ENCODE results near the gene PTX3. TPM values are rescaled to one million over a fixed set of nuclear protein-coding genes. Genes with fewer than 3 reads are reported as not detected.

Gene PTX3
- total and polyA plus RNA-seq, 2 of the 13 experiments (the other 11 are each of a cell fraction or from before 2014, with no cell fraction given), result not detected

GRCh38 chr3:157471064-157471463 is 34.4 kb downstream of the PTX3 start:
- CTCF ChIA-PET (ENCODE audit: low intra/inter-chr PET ratio, low total read pairs), result no interaction called here
- intact Hi-C loops (cut with micrococcal nuclease; ENCODE audit: unreplicated experiment), result no loop called here
- no peak for DNase-seq (ENCODE audit: low spot score)
- no peaks in the 10 kb centered on the region; a peak in 1 of 5 replicates for H3K27me3 ChIP-seq (ENCODE audit: control insufficient read depth in 1 of 2, insufficient read depth in 2 of 2, low read length in 2 of 2)
- no peak overlapping the region for H3K9ac ChIP-seq (ENCODE audit: insufficient read depth, low read depth, low read length)
- no peak overlapping the region for H3K4me2 ChIP-seq (ENCODE audit: low read depth, low read length)
- H3K4me3 ChIP-seq (replicated peaks in 1 of 3; ENCODE audit: insufficient read depth in 1 of 3, low read depth in 2 of 3, low read length in 3 of 3), result no peak overlapping the region
- no peak for ATAC-seq
- TF ChIP-seq ZNF839 (CRISPR knock-in tag; IDR thresholded peaks at IDR 0.05; ENCODE audit: borderline replicate concordance) (no peak), ZNF260 (CRISPR knock-in tag; IDR thresholded peaks at IDR 0.05; ENCODE audit: borderline replicate concordance, low read depth) (no peak), ZNF367 (CRISPR knock-in tag; IDR thresholded peaks at IDR 0.05; ENCODE audit: borderline replicate concordance) (no peak)
- H4K20me1 ChIP-seq (ENCODE audit: insufficient read depth, low read length), result no peaks in the 10 kb centered on the region
- H3K27ac ChIP-seq (ENCODE audit: extremely low read length, insufficient read depth, low read length), result no peak overlapping the region
- WGBS (ENCODE audit: low lambda C conversion rate), result 0% methylated on average over 1 of the region's 1 CpG
- in situ Hi-C loops (cut with HindIII; ENCODE audit: extremely low pct_ligation_motif_present, low pct_unique_long_range_greater_than_20kb), result no loop called here
- FAIRE-seq, result no peak
- POLR2A ChIA-PET, result no interaction called here
- no peaks in the 10 kb centered on the region for H3K79me2 ChIP-seq (ENCODE audit: insufficient read depth, low read length)
- no peaks in the 10 kb centered on the region for H3K36me3 ChIP-seq (replicated peaks in 1 of 2; ENCODE audit: control insufficient read depth in 1 of 2, insufficient read depth in 2 of 2, low read length in 2 of 2)
- H2AFZ ChIP-seq (ENCODE audit: low read length), result no peak overlapping the region
- no TSS peak for BruUV-seq (replicated peaks)
- no peaks in the 10 kb centered on the region for H3K9me3 ChIP-seq (ENCODE audit: low read length)
- no peaks in the 10 kb centered on the region for H3K4me1 ChIP-seq (ENCODE audit: insufficient read depth, low read length)

DNA sequence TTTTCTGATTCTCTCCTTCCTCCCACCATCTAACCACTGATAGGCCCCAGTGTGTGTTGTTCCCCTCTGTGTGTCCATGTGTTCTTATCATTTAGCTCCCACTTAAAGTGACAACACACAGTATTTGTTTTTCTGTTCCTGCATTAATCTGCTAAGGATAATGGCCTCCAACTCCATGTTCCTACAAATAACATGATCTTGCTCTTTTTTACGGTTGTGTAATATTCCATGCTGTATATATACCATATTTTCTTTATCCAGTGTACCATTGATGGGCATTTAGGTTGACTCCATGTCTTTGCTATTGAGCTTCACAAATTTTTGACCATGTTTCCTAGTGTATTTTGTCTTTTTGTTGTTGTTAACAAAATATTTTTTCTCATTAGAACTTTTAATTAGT is 36.0 kb downstream of the PTX3 start:
- ATAC-seq (no peak), DNase-seq (ENCODE audit: low spot score) (no peak), FAIRE-seq (no peak)
- H3K4me1 ChIP-seq (ENCODE audit: insufficient read depth, low read length), result no peaks in the 10 kb centered on the region
- WGBS (ENCODE audit: low lambda C conversion rate), result 55% methylated on average over 1 of the region's 1 CpG
- POLR2A ChIA-PET, result no interaction called here
- no peaks in the 10 kb centered on the region for H3K9me3 ChIP-seq (ENCODE audit: low read length)
- no peaks in the 10 kb centered on the region for H3K36me3 ChIP-seq (replicated peaks in 1 of 2; ENCODE audit: control insufficient read depth in 1 of 2, insufficient read depth in 2 of 2, low read length in 2 of 2)
- no peaks in the 10 kb centered on the region for H4K20me1 ChIP-seq (ENCODE audit: insufficient read depth, low read length)
- BruUV-seq (replicated peaks), result no TSS peak
- H3K9ac ChIP-seq (ENCODE audit: insufficient read depth, low read depth, low read length), result no peak overlapping the region
- no peak overlapping the region for H3K4me2 ChIP-seq (ENCODE audit: low read depth, low read length)
- in situ Hi-C loops (cut with HindIII; ENCODE audit: extremely low pct_ligation_motif_present, low pct_unique_long_range_greater_than_20kb), result no loop called here
- H3K4me3 ChIP-seq (replicated peaks in 1 of 3; ENCODE audit: insufficient read depth in 1 of 3, low read depth in 2 of 3, low read length in 3 of 3), result no peak overlapping the region
- no peak for TF ChIP-seq RFX5 (IDR thresholded peaks at IDR 0.05; ENCODE audit: low read depth, low read length)
- no peak for TF ChIP-seq NFKB2 (CRISPR knock-in tag; IDR thresholded peaks at IDR 0.05; ENCODE audit: borderline replicate concordance)
- no peak for TF ChIP-seq MAF1 (CRISPR knock-in tag; IDR thresholded peaks at IDR 0.05; ENCODE audit: borderline replicate concordance)
- TF ChIP-seq ZBTB37 (CRISPR knock-in tag; IDR thresholded peaks at IDR 0.05), result no peak
- TF ChIP-seq ATF7-NPFF (CRISPR knock-in tag; IDR thresholded peaks at IDR 0.05; ENCODE audit: low read depth), result no peak
- no peak for TF ChIP-seq ZNF335 (CRISPR knock-in tag; IDR thresholded peaks at IDR 0.05)
- intact Hi-C loops (cut with micrococcal nuclease; ENCODE audit: unreplicated experiment), result no loop called here
- no peaks in the 10 kb centered on the region; a peak in 1 of 5 replicates for H3K27me3 ChIP-seq (ENCODE audit: control insufficient read depth in 1 of 2, insufficient read depth in 2 of 2, low read length in 2 of 2)
- no peak overlapping the region for H2AFZ ChIP-seq (ENCODE audit: low read length)
- no peaks in the 10 kb centered on the region for H3K79me2 ChIP-seq (ENCODE audit: insufficient read depth, low read length)
- CTCF ChIA-PET (ENCODE audit: low intra/inter-chr PET ratio, low total read pairs), result no interaction called here
- H3K27ac ChIP-seq (ENCODE audit: extremely low read length, insufficient read depth, low read length), result no peak overlapping the region
